WTC11 (cell line): ENCODE measurements around the gene TEX101.

Experiments
- KAT7 ChIP-seq: sonication (generic); formaldehyde crosslinking; IDR thresholded peaks from 2 replicates; pipeline ENCODE4 v1.8.1; 2023; ENCODE audit warnings: missing genetic modification reagents, mild to moderate bottlenecking, borderline replicate concordance
- NR2C2 ChIP-seq: sonication (generic); formaldehyde crosslinking; IDR thresholded peaks from 2 replicates; pipeline ENCODE4 v1.8.0; 2022; ENCODE audit warnings: mild to moderate bottlenecking, missing genetic modification reagents
- NR3C1 ChIP-seq: sonication (generic); formaldehyde crosslinking; conservative IDR thresholded peaks from 2 replicates; pipeline ENCODE4 v1.8.1; 2023; ENCODE audit warnings: low read depth, mild to moderate bottlenecking, missing genetic modification reagents
- SMAD4 ChIP-seq: sonication (generic); formaldehyde crosslinking; IDR thresholded peaks from 2 replicates; pipeline ENCODE4 v1.8.0; 2022; ENCODE audit warnings: mild to moderate bottlenecking, missing genetic modification reagents
- SP1 ChIP-seq: sonication (generic); formaldehyde crosslinking; conservative IDR thresholded peaks from 2 replicates; pipeline ENCODE4 v1.8.1; 2022; ENCODE audit warnings: missing genetic modification reagents
- TEAD4 ChIP-seq: sonication (generic); formaldehyde crosslinking; IDR thresholded peaks from 2 replicates; pipeline ENCODE4 v1.8.0; 2022; ENCODE audit warnings: mild to moderate bottlenecking, missing genetic modification reagents
- ZNF232 ChIP-seq: sonication (generic); formaldehyde crosslinking; IDR thresholded peaks from 2 replicates; pipeline ENCODE4 v1.8.0; 2022; ENCODE audit warnings: mild to moderate bottlenecking, missing genetic modification reagents
- TF ChIP-seq, protein P1 (sequence below): fragments of 200-600 bp; IDR thresholded peaks from 2 replicates; pipeline ENCODE4 v1.8.0; 2022; ENCODE audit warnings: antibody characterized with exemption

DNA sequence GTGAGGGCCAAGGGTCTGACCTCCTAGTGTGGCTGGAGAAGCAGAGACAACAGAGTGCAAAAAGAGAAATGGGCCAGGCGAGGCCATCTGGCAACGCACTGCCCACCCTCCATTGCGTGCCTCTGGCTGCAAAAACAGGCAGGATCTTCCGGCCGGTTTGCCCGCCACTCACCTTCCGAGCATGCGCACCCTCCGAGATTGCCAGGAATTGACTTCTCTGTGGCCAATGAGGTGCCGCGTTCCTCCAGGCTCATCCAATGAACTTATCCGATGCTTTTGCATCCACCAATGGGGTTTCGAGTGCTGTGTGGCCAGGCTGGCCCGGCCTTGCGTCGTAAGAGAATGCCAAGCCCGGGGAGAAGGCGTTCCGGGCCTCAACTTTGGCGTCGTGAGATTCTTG, at the start of gene TEX101:
- TF ChIP-seq, protein P1, sequence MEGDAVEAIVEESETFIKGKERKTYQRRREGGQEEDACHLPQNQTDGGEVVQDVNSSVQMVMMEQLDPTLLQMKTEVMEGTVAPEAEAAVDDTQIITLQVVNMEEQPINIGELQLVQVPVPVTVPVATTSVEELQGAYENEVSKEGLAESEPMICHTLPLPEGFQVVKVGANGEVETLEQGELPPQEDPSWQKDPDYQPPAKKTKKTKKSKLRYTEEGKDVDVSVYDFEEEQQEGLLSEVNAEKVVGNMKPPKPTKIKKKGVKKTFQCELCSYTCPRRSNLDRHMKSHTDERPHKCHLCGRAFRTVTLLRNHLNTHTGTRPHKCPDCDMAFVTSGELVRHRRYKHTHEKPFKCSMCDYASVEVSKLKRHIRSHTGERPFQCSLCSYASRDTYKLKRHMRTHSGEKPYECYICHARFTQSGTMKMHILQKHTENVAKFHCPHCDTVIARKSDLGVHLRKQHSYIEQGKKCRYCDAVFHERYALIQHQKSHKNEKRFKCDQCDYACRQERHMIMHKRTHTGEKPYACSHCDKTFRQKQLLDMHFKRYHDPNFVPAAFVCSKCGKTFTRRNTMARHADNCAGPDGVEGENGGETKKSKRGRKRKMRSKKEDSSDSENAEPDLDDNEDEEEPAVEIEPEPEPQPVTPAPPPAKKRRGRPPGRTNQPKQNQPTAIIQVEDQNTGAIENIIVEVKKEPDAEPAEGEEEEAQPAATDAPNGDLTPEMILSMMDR, result no peak
- TF ChIP-seq SP1 (CRISPR knock-in tag) (no peak), ZNF232 (CRISPR knock-in tag) (no peak), NR3C1 (CRISPR knock-in tag) (no peak), SMAD4 (CRISPR knock-in tag) (no peak), NR2C2 (CRISPR knock-in tag) (no peak), TEAD4 (CRISPR knock-in tag) (no peak), KAT7 (CRISPR knock-in tag) (no peak)
